H9 (cell line): Measurements from ENCODE around the gene GMPS. TPM values are rescaled to one million over a fixed set of nuclear protein-coding genes. Genes with fewer than 3 reads are reported as not detected.

Experiments used
- DNase-seq: peaks from one replicate; pipeline ENCODE4 v3.0.0-alpha.2; 2017
- H2AFZ ChIP-seq: one replicate; pipeline ENCODE4 v1.6.1; 2013; ENCODE audit warnings: mild to moderate bottlenecking, low read length, control low read depth, moderate library complexity
- H2AK5ac ChIP-seq: 2 replicates; pipeline ENCODE4 v1.6.1; 2013; ENCODE audit warnings: low read length, control low read depth, mixed read lengths; ENCODE audit not compliant: insufficient read length
- H2BK120ac ChIP-seq: one replicate; pipeline ENCODE4 v1.6.1; 2013; ENCODE audit warnings: low read depth, mild to moderate bottlenecking, low read length, control low read depth, inconsistent platforms; ENCODE audit not compliant: poor library complexity, severe bottlenecking
- H2BK12ac ChIP-seq: 2 replicates; pipeline ENCODE4 v1.6.1; 2013; ENCODE audit warnings: low read length, control low read depth, mixed read lengths, low read depth; ENCODE audit not compliant: insufficient read length
- H2BK15ac ChIP-seq: 2 replicates; pipeline ENCODE4 v1.6.1; 2013; ENCODE audit warnings: low read depth, low read length, control low read depth
- H2BK20ac ChIP-seq: one replicate; pipeline ENCODE4 v1.6.1; 2013; ENCODE audit warnings: low read depth, mild to moderate bottlenecking, low read length, control low read depth, inconsistent platforms; ENCODE audit not compliant: poor library complexity, severe bottlenecking
- H2BK5ac ChIP-seq: 2 replicates; pipeline ENCODE4 v1.6.1; 2013; ENCODE audit warnings: low read length, control low read depth, mixed read lengths; ENCODE audit not compliant: insufficient read length
- H3K14ac ChIP-seq: 2 replicates; pipeline ENCODE4 v1.6.1; 2013; ENCODE audit warnings: low read length, control low read depth; ENCODE audit not compliant: insufficient read depth
- H3K18ac ChIP-seq: 2 replicates; pipeline ENCODE4 v1.6.1; 2013; ENCODE audit warnings: low read depth, mild to moderate bottlenecking, mixed read lengths, low read length, control low read depth; ENCODE audit not compliant: insufficient read length
- H3K23ac ChIP-seq: 2 replicates; pipeline ENCODE4 v1.6.1; 2013; ENCODE audit warnings: low read length, control low read depth, mixed read lengths, low read depth; ENCODE audit not compliant: insufficient read length
- H3K23me2 ChIP-seq: 2 replicates; pipeline ENCODE4 v1.6.1; 2013; ENCODE audit warnings: low read depth, mild to moderate bottlenecking, mixed read lengths, low read length, control low read depth; ENCODE audit not compliant: insufficient read length, poor library complexity, severe bottlenecking
- H3K27ac ChIP-seq: 2 replicates; pipeline ENCODE4 v1.5.1; 2013; ENCODE audit warnings: low read length, control low read depth, mixed read lengths, low read depth; ENCODE audit not compliant: insufficient read length
- H3K27me3 ChIP-seq: 2 replicates; pipeline ENCODE4 v1.6.1; 2013; ENCODE audit warnings: low read length, control low read depth, inconsistent platforms; ENCODE audit not compliant: insufficient read depth
- H3K4ac ChIP-seq: 2 replicates; pipeline ENCODE4 v1.6.1; 2013; ENCODE audit warnings: low read depth, mild to moderate bottlenecking, control low read depth, inconsistent platforms, low read length, moderate library complexity
- H3K4me1 ChIP-seq: 2 replicates; pipeline ENCODE4 v1.6.1; 2013; ENCODE audit warnings: low read length, control low read depth, inconsistent platforms; ENCODE audit not compliant: insufficient read depth
- H3K4me2 ChIP-seq: 2 replicates; pipeline ENCODE4 v1.6.1; 2013; ENCODE audit warnings: low read length, control low read depth, mixed read lengths; ENCODE audit not compliant: insufficient read length, insufficient read depth
- H3K56ac ChIP-seq: 2 replicates; pipeline ENCODE4 v1.6.1; 2013; ENCODE audit warnings: low read depth, mild to moderate bottlenecking, mixed read lengths, low read length, control low read depth; ENCODE audit not compliant: insufficient read length
- H3K79me1 ChIP-seq: 2 replicates; pipeline ENCODE4 v1.6.1; 2013; ENCODE audit warnings: low read depth, mild to moderate bottlenecking, moderate library complexity, low read length, control low read depth, inconsistent platforms; ENCODE audit not compliant: insufficient read depth, poor library complexity, severe bottlenecking
- H3K79me2 ChIP-seq: 2 replicates; pipeline ENCODE4 v1.6.1; 2013; ENCODE audit warnings: low read length, control low read depth, inconsistent platforms; ENCODE audit not compliant: insufficient read depth
- H3K9ac ChIP-seq: 2 replicates; pipeline ENCODE4 v1.6.1; 2013; ENCODE audit warnings: low read length, control low read depth, mixed read lengths; ENCODE audit not compliant: insufficient read length; ENCODE audit errors: extremely low read depth
- H3K9me3 ChIP-seq: one replicate; pipeline ENCODE4 v1.6.1; 2013; ENCODE audit warnings: low read depth, low read length, inconsistent platforms; ENCODE audit not compliant: control insufficient read depth
- H3T11ph ChIP-seq: one replicate; pipeline ENCODE4 v1.6.1; 2013; ENCODE audit warnings: mild to moderate bottlenecking, low read length, control low read depth, inconsistent platforms
- H4K20me1 ChIP-seq: one replicate; pipeline ENCODE4 v1.6.1; 2013; ENCODE audit not compliant: control insufficient read depth, insufficient read length, insufficient read depth
- H4K5ac ChIP-seq: 2 replicates; pipeline ENCODE4 v1.6.1; 2013; ENCODE audit warnings: low read depth, mild to moderate bottlenecking, mixed read lengths, low read length, control low read depth; ENCODE audit not compliant: insufficient read length
- H4K8ac ChIP-seq: replicated peaks from 2 replicates; pipeline ENCODE4 v1.6.1; 2013; ENCODE audit warnings: low read length, control low read depth, mixed read lengths, low read depth; ENCODE audit not compliant: insufficient read length
- H4K91ac ChIP-seq: 2 replicates; pipeline ENCODE4 v1.6.1; 2013; ENCODE audit warnings: low read depth, mild to moderate bottlenecking, moderate library complexity, mixed read lengths, low read length, control low read depth; ENCODE audit not compliant: insufficient read length
- H3K27ac Mint-ChIP-seq, 3 experiments: 2 replicates in 2 of 3; 3 replicates in 1 of 3; pipeline ENCODE4 v1.8.0; 2020 to 2021; ENCODE audit warnings: mixed read lengths in 3 of 3, mild to moderate bottlenecking in 1 of 3, moderate library complexity in 1 of 3
- H3K27me3 Mint-ChIP-seq: 2 replicates; pipeline ENCODE4 v1.8.0; 2021; ENCODE audit warnings: low read depth, mild to moderate bottlenecking, moderate library complexity, mixed read lengths
- H3K36me3 Mint-ChIP-seq, 3 experiments: 2 replicates in 2 of 3; 3 replicates in 1 of 3; pipeline ENCODE4 v1.8.0; 2020 to 2021; ENCODE audit warnings: low read depth in 3 of 3, mixed read lengths in 3 of 3; ENCODE audit not compliant: insufficient read depth in 1 of 3
- H3K4me1 Mint-ChIP-seq, 2 experiments: 2 replicates each; pipeline ENCODE4 v1.8.0; 2020; ENCODE audit warnings: mixed read lengths in 2 of 2
- H3K4me3 Mint-ChIP-seq, 2 experiments: 2 replicates in 1 of 2; 3 replicates in 1 of 2; pipeline ENCODE4 v1.8.0; 2020 to 2021; ENCODE audit warnings: mild to moderate bottlenecking in 2 of 2, mixed read lengths in 2 of 2, moderate library complexity in 1 of 2
- H3K9me3 Mint-ChIP-seq, 2 experiments: 2 replicates in 1 of 2; 3 replicates in 1 of 2; pipeline ENCODE4 v1.8.0; 2020; ENCODE audit warnings: mild to moderate bottlenecking in 2 of 2, mixed read lengths in 2 of 2, moderate library complexity in 1 of 2
- CTCF ChIP-seq: fragments of 200-600 bp; sonication (generic); conservative IDR thresholded peaks from 3 replicates; pipeline ENCODE4 v1.8.0; 2021; ENCODE audit warnings: antibody characterized with exemption, mild to moderate bottlenecking
- WGBS: extraction: QIAGEN DNeasy Blood & Tissue Kit; methylation state at CpG from one replicate; pipeline ENCODE4 v1.1.7; 2013; ENCODE audit warnings: missing lambda C conversion rate, low lambda C conversion rate, mixed read lengths; ENCODE audit not compliant: insufficient read length; ENCODE audit errors: extremely low coverage; 5-methylcytosine and 5-hydroxymethylcytosine counted together
- total RNA-seq: library from RNA; stranded (reverse); gene quantifications from 2 replicates; pipeline ENCODE4 v1.2.1, GENCODE V29; 2021

The GMPS gene
- total RNA-seq, 1 experiment from 2014 or later: 142 TPM

GRCh38 chr3:155872904-155873646 is 2.6 kb downstream of the GMPS start:
- Histone ChIP-seq H3K79me1 (no peaks in the 10 kb centered on the region), H2AK5ac (no peak overlapping the region), H3K18ac (no peak overlapping the region), H2BK120ac (no peak overlapping the region), H3K79me2 (peaks cover 44% of the 10 kb centered on the region; the same call in 1 of the 2 replicates), H4K91ac (no peak overlapping the region), H3K27me3 (no peaks in the 10 kb centered on the region), H3K23me2 (peaks cover 14% of the 10 kb centered on the region), H3K23ac (no peak overlapping the region), H3K4ac (no peak overlapping the region), H2BK15ac (no peak overlapping the region), H3K4me1 (no peaks in the 10 kb centered on the region; the same call in 1 of the 2 replicates), H3K9ac (no peak overlapping the region), H3K56ac (no peak overlapping the region), H4K20me1 (no peaks in the 10 kb centered on the region), H2AFZ (no peak overlapping the region), H2BK12ac (no peak overlapping the region), H3K9me3 (no peaks in the 10 kb centered on the region), H3K14ac (no peak overlapping the region), H4K5ac (no peak overlapping the region), H3K4me2 (no peak overlapping the region), H3T11ph (no peak overlapping the region), H4K8ac (no peak overlapping the region), H2BK20ac (no peak overlapping the region), H2BK5ac (no peak overlapping the region), H3K27ac (no peak overlapping the region)
- peaks cover 41 to 45% of the 10 kb centered on the region in 2 experiments for H3K4me1 Mint-ChIP-seq
- peaks cover 0 to 3% of the 10 kb centered on the region in 2 experiments; a peak in 2 of 5 replicates for H3K9me3 Mint-ChIP-seq
- no peak for DNase-seq
- no peaks in the 10 kb centered on the region for H3K27me3 Mint-ChIP-seq
- no CpG with 5 or more reads among the region's 8 CpGs for WGBS
- H3K4me3 Mint-ChIP-seq: peak overlapping the region; percentile 38 to 85; a peak in 3 of 5 replicates
- no peak for TF ChIP-seq CTCF
- no peak overlapping the region for H3K27ac Mint-ChIP-seq
- H3K36me3 Mint-ChIP-seq: peaks cover 0 to 8% (median 0%) of the 10 kb centered on the region in 3 experiments; a peak in 2 of 7 replicates
